Epithelial cell of prostate (primary cell): ENCODE results near the gene FCER1A.

Source experiments
- DNase-seq: peaks from one replicate; pipeline ENCODE4 v3.0.0-alpha.2; 2011; ENCODE audit warnings: low read depth, low spot score
- H3K27ac ChIP-seq: fragments of 450-650 bp; 2 replicates; pipeline ENCODE4 v1.5.1; 2017; ENCODE audit warnings: mild to moderate bottlenecking

The FCER1A gene

DNA sequence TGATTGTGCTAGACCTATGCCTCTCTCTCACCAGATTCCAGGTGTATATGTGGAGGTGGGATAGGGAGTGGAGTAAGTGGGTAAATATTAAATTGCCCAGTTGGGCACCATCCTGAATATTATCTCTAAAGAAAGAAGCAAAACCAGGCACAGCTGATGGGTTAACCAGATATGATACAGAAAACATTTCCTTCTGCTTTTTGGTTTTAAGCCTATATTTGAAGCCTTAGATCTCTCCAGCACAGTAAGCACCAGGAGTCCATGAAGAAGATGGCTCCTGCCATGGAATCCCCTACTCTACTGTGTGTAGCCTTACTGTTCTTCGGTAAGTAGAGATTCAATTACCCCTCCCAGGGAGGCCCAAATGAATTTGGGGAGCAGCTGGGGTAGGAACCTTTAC, at the start of gene FCER1A:
TSS of gene FCER1A (plus strand) at position 242 of the 400 bp plus-strand sequence. CDS start at position 271, 29 bp downstream.
- DNase-seq: no peak
- no peak within 1 kb of the TSS for H3K27ac ChIP-seq

DNA sequence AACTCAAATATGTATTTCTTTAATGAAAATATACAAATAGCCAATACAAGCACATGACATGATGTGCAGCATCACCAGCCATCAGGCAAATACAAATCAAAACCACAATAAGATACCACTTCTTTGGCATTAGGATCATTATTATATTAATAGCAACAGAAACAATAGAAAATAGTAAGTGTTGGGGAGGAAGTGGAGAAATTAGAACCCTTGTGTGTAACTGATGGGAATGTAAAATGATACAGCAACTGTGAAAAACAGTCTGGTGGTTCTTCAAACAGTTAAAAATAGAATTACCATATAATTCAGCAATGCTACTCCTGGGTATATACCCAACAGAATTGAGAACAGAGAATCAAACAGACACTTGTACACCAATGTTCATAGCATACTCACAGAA, 40.8 kb upstream of the FCER1A start:
- no peak for DNase-seq
- H3K27ac ChIP-seq: peak overlapping the region; percentile 68

DNA sequence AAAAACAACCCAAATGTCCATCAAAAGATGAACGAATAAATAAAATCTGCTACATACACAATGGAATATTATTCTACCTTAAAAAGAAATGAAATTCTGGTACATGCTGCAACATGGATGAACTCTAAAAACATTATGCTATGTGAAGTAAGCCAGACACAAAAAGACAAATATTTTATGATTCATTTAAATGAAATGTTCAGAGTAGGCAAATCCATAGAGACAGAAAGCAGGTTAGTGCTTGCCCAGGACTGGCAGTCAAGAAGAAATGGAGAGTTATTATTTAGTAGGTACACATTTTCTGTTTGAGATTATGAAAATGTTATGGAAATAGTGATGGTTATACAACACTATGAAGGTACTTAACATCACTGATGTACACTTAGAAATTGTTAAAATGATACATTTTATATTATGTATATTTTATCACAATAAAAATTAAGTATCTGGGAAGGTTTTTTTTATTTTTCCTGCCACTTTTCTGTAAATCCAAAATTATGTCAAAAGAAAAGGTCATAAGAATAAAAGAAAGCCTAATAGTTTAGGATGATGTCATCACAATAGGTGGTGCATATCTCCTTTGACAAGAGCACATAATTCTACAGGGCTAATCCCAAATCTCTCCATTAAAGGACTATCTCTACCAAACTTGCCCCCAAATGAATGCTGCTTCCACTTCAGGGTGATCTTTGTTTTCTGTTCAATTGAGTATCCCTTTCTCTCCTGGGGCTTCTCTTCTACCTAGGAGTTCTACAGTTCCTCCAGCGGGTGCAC, 40.2 kb upstream of the FCER1A start:
- H3K27ac ChIP-seq: peak overlapping the region; percentile 68
- peak; percentile 27 for DNase-seq

- no peak overlapping the region for H3K27ac ChIP-seq
Observed at GRCh38 chr1:159266832-159267231, 35.3 kb upstream of the FCER1A start.

GRCh38 chr1:159274631-159275030, 27.5 kb upstream of the FCER1A start:
- H3K27ac ChIP-seq: no peak overlapping the region
- no peak for DNase-seq

More at GRCh38 chr1:159266832-159267231, 35.3 kb upstream of the FCER1A start:
- DNase-seq: no peak

- no peak overlapping the region for H3K27ac ChIP-seq
- no peak for DNase-seq
Observed at GRCh38 chr1:159275891-159276290, 26.2 kb upstream of the FCER1A start.

DNA sequence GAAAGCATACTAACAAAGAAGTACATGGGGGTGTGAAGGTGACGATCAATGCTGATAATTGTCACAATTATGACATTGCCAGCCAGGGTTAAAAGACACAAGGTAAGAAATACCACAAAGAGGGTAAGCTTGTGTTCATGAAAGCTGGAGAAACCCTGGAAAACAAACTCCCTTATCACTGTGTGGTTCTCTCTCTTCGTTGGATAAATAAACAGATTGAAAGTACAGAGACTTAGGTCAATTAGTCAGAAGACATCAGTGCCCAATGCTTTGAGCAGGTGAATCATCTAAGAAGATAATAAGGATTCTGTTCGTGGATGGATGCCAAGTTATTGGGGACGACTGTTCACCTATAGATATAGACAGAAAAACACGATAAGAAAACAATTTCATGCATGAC, 22.4 kb upstream of the FCER1A start:
- H3K27ac ChIP-seq: no peak overlapping the region
- DNase-seq: no peak

GRCh38 chr1:159282118-159282517, 20.0 kb upstream of the FCER1A start:
- H3K27ac ChIP-seq: no peak overlapping the region
- DNase-seq: no peak

- H3K27ac ChIP-seq: no peak overlapping the region
- DNase-seq: no peak
Observed at GRCh38 chr1:159289060-159289459, 13.1 kb upstream of the FCER1A start.

- no peak for DNase-seq
- no peak overlapping the region for H3K27ac ChIP-seq
Observed at GRCh38 chr1:159291424-159291823, 10.7 kb upstream of the FCER1A start.

- no peak for DNase-seq
Observed at GRCh38 chr1:159296706-159297375, 5.3 kb upstream of the FCER1A start.

DNA sequence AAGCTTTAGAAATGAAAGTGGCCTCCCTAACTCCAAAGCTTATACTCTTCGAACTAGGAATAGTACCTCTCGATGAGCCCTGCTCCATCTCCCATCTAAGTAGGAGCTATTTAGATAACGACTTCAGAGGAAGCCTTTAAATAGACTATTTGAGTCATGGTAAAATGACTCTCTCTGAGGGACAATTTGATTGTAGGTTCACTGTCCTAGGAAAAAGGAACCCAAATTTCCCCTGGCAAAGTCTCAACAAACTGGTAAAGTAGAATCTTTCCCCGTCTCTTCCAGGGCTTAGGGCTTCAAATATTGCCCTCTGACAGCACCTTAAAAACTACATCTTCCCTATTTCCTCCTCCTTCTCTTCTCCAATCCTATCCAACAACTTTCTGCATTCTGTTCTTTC, 2.0 kb upstream of the FCER1A start:
- DNase-seq: no peak
- H3K27ac ChIP-seq: no peak overlapping the region

More at GRCh38 chr1:159296706-159297375, 5.3 kb upstream of the FCER1A start:
- H3K27ac ChIP-seq: no peak overlapping the region

GRCh38 chr1:159307346-159308020, 5.3 kb downstream of the FCER1A start:
- DNase-seq: no peak
- H3K27ac ChIP-seq: no peak overlapping the region

DNA sequence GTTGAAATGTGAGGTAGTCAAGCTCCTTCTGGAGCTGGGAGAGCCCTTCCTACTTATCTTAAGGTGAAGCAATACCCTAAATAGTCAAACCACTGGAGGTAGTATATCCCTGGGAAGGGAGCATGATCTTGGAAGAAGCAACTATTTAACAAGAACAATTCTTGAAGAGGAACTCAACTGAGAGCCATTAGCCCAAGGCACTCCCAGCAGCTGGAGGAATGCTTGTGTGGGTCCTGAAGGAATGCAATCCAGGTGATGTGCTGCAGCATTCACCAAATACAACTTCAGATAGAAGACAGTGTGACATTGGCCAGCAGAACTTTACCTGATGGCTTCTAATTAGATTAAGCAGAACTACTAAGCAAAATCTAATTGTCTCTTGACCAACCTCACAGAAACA, 9.5 kb downstream of the FCER1A start:
- H3K27ac ChIP-seq: no peak overlapping the region
- DNase-seq: no peak

DNA sequence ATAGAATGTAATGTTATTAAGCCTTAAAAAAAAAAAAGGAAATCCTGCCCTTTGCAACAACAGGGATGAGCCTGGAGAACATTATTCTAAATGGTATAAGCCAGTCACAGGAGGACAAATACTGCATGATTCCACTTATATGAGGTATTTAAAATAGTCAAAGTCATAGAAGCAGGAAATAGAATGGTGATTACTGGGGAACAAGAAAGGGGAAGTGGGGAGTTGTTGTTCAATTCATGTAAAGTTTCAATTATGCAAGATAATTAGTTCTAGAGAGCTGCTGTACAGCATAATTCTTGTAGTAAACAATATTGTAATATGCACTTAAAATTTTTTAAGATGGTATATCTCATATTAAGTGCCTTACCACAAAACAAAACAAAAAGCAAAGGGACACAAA, 13.2 kb downstream of the FCER1A start:
- DNase-seq: no peak
- no peak overlapping the region for H3K27ac ChIP-seq

DNA sequence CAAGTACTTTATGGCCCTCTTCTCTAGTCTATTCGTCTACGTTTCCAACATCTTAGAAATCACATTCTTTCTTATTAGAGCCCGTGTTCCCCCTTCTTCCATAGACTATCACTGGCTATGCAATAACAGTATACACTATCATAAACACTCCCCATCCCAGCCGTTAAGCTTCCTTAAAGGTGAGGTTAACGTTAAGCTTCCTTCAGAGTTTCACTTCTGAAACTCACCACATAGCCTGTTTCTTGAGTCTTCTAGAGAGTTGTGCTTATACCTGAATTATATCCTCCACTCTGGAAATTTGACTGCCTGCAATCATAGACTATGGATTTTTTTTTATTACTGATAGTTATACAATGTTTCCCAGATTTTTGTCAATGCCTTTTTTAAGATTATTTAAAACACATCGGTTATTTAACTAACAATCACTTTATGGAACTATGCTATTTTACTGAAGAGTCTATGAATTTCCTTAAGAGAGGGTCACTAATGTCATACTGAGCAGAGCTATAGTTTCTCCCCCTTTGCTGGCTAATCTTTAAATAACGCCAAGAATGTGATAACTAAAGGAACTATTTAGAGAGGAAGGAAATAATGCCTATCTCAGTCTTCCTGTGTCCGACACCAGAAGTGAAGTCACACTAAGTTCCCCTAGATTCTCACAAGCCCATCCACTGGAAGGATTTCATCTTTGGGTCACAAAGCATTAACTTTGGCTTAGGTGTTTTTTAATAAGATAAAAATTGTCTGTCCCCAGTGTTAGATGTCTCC, 16.8 kb downstream of the FCER1A start:
- no peak for DNase-seq
- H3K27ac ChIP-seq: no peak overlapping the region

DNA sequence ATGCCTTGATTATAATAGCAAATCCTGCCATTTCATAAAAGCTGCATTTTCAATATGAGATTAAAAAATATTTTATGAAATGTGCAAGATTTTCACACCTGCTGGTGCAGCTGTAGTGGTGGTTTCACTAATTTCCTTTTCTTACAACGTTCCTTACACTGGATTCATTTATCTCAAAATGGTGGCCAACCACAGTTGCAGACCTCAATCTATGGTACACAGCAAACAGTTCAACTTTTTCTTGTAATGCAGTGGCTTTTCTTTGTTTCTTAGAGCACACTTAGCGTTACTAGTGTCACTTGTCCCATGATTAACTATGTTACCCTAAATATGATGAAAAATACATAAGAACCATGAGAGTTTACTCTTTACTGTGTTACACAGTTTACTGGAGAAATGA, 32.7 kb downstream of the FCER1A start:
- no peak for DNase-seq
- H3K27ac ChIP-seq: no peak overlapping the region

- DNase-seq: no peak
- no peak overlapping the region for H3K27ac ChIP-seq
Observed at GRCh38 chr1:159338018-159338417, 35.9 kb downstream of the FCER1A start.

- no peak overlapping the region for H3K27ac ChIP-seq
- no peak for DNase-seq
Observed at GRCh38 chr1:159339536-159339935, 37.4 kb downstream of the FCER1A start.

- no peak for DNase-seq
- H3K27ac ChIP-seq: no peak overlapping the region
Observed at GRCh38 chr1:159341736-159342135, 39.6 kb downstream of the FCER1A start.
